ENCODE measurements around the gene GPR161.
"Not testable (repeated sequence)": the region's sequence is repeated elsewhere in the genome, so short reads cannot be mapped to it uniquely, and the experiment has no call there.

GPR161 gene, protein sequence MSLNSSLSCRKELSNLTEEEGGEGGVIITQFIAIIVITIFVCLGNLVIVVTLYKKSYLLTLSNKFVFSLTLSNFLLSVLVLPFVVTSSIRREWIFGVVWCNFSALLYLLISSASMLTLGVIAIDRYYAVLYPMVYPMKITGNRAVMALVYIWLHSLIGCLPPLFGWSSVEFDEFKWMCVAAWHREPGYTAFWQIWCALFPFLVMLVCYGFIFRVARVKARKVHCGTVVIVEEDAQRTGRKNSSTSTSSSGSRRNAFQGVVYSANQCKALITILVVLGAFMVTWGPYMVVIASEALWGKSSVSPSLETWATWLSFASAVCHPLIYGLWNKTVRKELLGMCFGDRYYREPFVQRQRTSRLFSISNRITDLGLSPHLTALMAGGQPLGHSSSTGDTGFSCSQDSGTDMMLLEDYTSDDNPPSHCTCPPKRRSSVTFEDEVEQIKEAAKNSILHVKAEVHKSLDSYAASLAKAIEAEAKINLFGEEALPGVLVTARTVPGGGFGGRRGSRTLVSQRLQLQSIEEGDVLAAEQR

GRCh38 chr1:168136709-168137514, at the start of gene GPR161:
Gene GPR161, minus strand, starts transcription at chr1:168136930. Its CDS starts 32,080 bp downstream, at chr1:168104850.
- DNase-seq, result peak; percentile 24 to 31

GRCh38 chr1:168181063-168181720, 44.5 kb upstream of the GPR161 start:
- not testable (repeated sequence) for DNase-seq

GRCh38 chr1:168180148-168180524, 43.4 kb upstream of the GPR161 start:
- peak in 1 of 2 experiments; percentile 19 for DNase-seq

DNA sequence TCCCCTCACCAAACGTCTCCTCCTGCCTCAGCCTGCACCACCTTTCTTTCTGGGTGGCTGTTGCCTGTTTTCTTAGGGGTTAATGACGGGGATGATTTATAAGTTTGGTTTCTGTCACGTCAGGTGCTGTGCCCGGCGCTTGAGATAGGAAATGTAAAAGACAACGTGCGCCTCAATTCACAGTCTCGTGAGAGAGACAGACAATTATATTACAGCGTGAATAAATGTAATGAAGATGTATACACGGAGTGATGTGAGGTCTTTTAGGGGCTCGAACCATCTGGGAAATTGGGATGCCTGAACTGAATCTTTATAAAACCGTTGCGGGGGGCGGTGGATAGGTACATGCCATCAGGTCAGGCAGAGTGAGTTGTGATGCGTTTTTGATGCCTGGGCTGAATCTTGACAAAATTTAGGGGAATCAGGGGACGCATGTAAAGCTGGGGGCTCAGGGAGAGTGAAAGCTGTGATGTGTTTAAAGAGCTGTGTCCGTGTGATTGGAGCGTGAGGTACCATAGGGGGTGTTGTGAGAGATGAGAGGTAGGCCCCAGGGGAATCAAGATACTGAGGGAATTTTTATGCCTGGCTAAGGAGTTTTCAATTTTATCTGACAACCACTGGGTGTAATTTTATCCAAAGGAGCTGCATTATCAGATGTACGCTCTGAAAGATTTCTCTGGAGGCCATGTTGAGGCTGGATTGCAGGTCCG, 42.9 kb upstream of the GPR161 start:
- DNase-seq, result peak in 1 of 2 experiments; percentile 18

DNA sequence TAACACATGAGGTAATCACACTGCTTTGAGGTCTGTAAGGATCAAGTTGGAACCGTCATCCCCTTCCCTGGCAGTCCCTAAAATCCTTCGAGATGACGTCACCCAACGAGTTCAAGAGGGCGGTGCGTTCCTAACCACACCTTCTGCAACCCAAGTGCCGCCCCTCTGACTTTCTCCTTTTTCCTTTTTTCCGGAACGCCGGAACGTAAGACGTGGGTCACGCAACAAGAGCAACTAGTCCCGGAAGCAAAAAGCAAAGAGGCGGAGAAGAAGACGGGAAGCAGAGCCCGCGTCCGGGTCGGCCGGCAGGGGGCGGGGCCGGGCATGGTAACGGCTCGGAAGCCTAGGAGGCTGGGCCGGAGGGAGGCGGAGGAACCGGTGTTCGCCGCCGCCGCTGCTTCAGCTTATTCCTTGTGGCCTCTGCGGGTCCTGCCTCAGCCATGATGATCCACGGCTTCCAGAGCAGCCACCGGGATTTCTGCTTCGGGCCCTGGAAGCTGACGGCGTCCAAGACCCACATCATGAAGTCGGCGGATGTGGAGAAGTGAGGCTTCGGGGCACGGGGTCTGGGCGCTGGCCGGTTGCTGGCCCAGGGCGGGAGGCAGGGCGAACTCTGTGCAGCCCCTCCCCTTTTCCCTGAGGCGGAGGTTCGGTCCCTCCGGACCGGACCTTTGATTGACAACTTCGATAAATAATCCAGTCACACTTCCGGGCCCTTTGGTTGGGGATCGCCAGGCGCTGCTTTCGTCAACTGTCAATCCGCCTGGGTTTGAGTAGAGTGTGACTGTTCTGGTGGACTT, 42.1 kb upstream of the GPR161 start, which contains the start of gene TIPRL:
TIPRL (plus strand) TSS at position 325 of the 800 bp plus-strand sequence; CDS start at position 441, 116 bp downstream.
- peak; percentile 95 to 97 for DNase-seq

DNA sequence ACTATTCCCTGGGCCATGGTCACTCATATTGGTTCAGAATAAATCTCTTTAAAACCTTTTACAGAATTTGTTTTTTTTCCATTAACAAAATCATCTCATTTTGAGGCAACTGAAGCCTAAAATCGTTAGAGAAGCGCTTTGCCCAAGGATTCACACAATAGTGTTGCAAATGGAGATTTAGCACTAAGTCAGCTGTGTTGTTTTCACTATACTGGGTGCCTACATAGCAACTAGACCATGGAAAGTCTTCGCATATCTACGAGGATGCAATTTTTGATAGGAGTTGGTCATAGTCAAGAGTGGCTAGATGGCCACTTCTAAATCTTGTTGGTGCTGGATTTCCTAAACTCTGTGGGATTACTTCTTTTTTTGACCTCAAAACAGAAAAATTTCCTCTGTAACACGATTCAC, 41.5 kb upstream of the GPR161 start:
- DNase-seq, result no peak

GRCh38 chr1:168172250-168172915, 35.7 kb upstream of the GPR161 start:
- no peak for DNase-seq

GRCh38 chr1:168170564-168171508, 34.1 kb upstream of the GPR161 start:
- DNase-seq, result no peak

- no peak for DNase-seq
Observed at GRCh38 chr1:168167806-168168205, 31.1 kb upstream of the GPR161 start.

GRCh38 chr1:168164771-168165170, 28.0 kb upstream of the GPR161 start:
- DNase-seq, result no peak

DNA sequence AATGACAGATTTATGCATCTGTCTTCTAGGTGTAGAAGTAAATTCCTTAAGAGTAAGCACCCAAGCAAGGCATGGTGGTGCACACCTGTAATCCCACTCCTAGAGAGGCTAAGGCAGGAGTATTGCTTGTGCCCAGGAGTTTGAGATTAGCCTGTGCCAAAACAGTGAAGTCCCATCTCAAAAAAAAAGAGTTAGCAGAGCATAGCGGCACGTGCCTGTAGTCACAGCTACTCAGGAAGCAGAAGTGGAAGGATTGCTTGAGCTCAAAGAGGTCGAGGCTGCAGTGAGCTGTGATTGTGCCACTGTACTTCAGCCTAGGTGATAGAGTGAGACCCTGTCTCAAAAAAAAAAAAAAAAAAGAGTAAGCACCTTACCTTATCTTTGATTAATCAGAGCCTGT, 26.9 kb upstream of the GPR161 start:
- no peak for DNase-seq

DNA sequence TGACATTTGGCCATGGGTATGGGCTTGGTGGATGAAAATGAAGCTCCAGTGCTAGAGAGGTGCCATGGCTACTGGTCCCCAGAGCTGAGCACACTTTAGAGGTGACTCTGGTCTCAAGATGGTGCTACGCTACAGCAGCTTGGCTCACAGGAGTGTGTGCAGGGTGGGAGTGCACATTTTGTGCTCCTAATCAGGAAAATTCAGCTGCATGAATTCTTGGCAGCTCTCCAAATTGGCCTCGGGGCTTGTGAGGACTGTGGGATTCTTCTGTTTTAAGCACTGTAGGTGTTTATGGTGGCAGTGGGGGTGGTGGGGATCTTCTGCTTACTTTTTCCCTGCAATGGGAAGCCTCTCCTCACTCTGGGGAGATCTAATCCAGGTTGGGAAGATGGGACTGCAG, 24.7 kb upstream of the GPR161 start:
- no peak for DNase-seq

DNA sequence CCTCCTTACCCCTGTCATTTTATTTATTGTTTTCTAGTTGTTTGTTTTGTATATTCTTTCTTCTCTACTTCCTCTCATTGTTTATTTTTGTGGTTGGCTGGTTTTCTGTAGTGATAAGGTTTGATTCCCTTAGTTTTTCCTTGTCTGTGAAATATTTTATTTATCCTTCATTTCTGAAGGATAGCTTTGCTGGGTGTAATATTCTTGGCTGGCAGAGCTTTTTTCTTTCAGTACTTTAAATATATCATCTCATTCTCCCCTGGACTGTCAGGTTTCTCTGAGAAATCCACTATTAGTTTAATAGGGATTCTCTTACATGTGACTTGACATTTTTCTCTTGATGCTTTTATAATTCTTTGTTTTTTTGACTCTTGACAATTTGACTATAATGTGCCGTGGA, 23.2 kb upstream of the GPR161 start:
- DNase-seq, result no peak

DNA sequence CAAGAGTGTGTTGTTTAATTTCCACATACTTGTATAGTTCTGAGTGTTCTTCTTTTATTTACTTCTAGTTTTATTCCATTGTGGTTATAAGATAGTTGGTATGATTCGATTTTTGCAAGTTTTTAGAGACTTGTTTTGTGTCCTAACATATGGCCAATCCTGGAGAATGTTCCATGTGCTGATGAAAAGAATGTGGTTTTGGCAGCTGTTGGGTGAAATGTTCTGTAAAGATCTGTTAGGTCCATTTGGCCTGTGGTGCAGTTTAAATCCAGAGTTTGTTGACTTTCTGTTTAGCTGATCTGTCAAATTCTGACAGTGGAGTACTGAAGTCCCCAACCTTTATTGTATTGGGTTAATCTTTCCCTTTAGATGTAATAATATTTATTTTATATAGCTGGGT, 22.5 kb upstream of the GPR161 start:
- DNase-seq, result no peak

DNA sequence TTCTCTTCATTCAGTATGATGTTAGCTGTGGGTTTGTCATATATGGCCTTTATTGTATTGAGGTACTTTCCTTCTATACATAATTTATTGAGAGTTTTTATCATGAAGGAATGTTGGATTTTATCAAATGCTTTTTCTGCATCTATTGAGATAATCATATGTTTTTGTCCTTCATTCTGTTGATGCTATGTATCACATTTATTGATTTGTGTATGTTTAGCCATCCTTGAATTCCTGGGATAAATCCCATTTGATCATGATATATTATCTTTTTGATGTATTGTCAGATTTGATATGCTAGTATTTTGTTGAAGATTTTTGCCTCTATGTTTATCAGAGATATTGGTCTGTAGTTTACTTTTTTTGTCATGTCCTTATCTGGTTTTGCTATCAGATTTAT, 20.9 kb upstream of the GPR161 start:
- no peak for DNase-seq

DNA sequence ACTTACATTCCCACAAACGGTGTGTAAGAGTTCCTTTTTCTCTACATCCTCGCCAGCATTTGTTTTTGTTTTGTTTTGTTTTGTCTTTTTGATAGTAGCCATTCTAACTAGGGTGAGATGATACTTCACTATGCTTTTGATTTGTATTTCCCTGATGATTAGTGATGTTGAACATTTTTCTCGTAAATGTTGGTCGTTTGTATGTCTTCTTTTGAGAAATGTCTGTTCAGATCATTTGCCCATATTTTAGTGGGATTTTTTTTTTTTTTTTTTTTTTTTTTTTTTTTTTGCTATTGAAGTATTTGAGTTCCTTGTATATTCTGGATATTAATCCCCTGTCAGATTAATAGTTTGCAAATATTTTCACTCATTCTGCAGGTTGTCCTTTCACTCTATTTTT, 19.2 kb upstream of the GPR161 start:
- no peak for DNase-seq

DNA sequence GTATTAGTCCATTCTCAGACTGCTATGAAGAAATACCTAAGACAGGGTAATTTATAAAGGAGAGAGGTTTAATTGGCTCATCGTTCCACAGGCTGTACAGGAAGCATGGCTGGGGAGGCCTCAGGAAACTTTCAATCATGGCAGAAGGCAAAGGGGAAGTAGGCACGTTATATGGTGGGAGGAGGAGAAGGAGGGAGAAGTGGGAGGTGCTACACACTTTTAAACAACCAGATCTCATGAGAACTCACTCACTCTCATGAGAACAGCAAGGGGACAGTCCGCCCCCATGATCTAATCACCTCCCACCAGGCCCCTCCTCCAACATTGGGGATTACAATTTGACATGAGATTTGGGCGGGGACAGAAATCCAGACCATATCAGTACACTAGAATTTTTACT, 18.0 kb upstream of the GPR161 start:
- not testable (repeated sequence) for DNase-seq

DNA sequence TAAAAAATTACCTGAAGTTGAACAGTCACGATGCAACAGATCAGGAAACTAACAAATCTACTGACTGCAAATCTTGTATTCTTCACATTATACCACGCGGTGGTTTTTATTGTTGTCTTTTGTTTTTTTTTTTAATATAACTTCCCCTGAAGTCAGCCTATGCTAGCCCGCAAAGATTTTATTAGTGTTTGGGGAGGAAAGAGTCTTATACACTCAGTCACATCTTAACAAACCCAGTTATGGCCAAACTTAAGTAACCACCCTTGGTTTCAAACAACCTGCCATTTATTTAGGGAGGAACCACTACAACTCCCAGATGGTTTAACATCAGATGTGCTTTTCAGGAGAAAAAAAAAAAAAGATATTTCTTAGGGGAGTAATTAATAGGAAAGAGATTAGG, 15.2 kb upstream of the GPR161 start:
- DNase-seq, result no peak

- DNase-seq, result no peak
Observed at GRCh38 chr1:168150283-168150682, 13.6 kb upstream of the GPR161 start.

DNA sequence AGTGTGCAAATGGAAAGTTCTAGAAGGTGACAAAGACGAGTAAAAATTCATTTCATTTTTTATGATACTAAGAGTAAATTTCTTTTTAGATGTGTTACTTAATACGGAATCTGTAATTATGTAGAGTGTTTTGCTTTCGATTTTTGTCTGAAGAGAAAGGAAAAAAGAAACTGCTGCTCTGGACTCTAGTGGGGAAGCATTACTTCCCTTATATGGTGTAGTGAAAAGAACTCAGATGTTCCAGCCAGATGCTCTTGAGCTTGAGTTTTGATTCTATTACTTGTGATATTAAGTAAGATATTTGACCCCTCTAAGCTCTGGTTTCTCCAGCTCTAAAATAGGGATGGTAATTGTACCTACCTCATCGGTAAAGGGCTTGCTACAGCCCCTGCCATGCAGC, 12.2 kb upstream of the GPR161 start:
- DNase-seq, result no peak
